Caco-2 (cell line): ENCODE measurements around the gene PRR36. TPM values are rescaled to one million over a fixed set of nuclear protein-coding genes. Genes with fewer than 3 reads are reported as not detected.

Source experiments
- BruUV-seq: library from RNA; stranded (reverse); fragments of 400-500 nt; replicated peaks from 2 replicates; lab custom pipeline; 2021; lab: Mats Ljungman, UMichigan
- CTCF ChIA-PET: fragments of 300-600 bp; sonication (Branson Sonifier 250); formaldehyde crosslinking; loops from one replicate; lab custom pipeline; 2022; ENCODE audit warnings: antibody characterized with exemption; lab: Charles Lee
- POLR2A ChIA-PET: fragments of 300-600 bp; sonication (Branson Sonifier 250); formaldehyde crosslinking; loops from one replicate; lab custom pipeline; 2022; ENCODE audit warnings: antibody characterized with exemption; lab: Charles Lee
- DNase-seq, 2 experiments: peaks; one replicate each; pipeline versions ENCODE4 v3.0.0 to v3.0.0-alpha.2; 2020 to 2022
- H3K27me3 ChIP-seq: replicated peaks from 2 replicates; pipeline ENCODE4 v1.6.0; 2011; ENCODE audit warnings: low read length; ENCODE audit not compliant: control insufficient read depth, insufficient read depth
- H3K36me3 ChIP-seq: 2 replicates; pipeline ENCODE4 v1.5.1; 2011; ENCODE audit warnings: low read length; ENCODE audit not compliant: control insufficient read depth, insufficient read depth
- H3K4me1 ChIP-seq: fragments of 250-450 bp; sonication (Bioruptor Pico); 2 replicates; pipeline ENCODE4 v1.5.1; 2020; ENCODE audit warnings: mild to moderate bottlenecking
- H3K4me3 ChIP-seq: 2 replicates; pipeline ENCODE4 v1.5.1; 2011; ENCODE audit warnings: low read depth, mild to moderate bottlenecking, control low read depth, low read length
- H3K9me3 ChIP-seq: fragments of 250-450 bp; sonication (Bioruptor Pico); 2 replicates; pipeline ENCODE4 v1.5.1; 2020; ENCODE audit warnings: mild to moderate bottlenecking, moderate library complexity
- H3K27ac Mint-ChIP-seq: one replicate; pipeline ENCODE4 v1.8.0; 2022; ENCODE audit warnings: mixed read lengths; ENCODE audit not compliant: unreplicated experiment
- H3K27me3 Mint-ChIP-seq: one replicate; pipeline ENCODE4 v1.8.0; 2022; ENCODE audit warnings: mixed read lengths; ENCODE audit not compliant: insufficient read depth, unreplicated experiment
- H3K36me3 Mint-ChIP-seq: one replicate; pipeline ENCODE4 v1.8.0; 2022; ENCODE audit warnings: mild to moderate bottlenecking, mixed read lengths; ENCODE audit not compliant: insufficient read depth, unreplicated experiment
- H3K4me1 Mint-ChIP-seq: one replicate; pipeline ENCODE4 v1.8.0; 2022; ENCODE audit warnings: low read depth, mixed read lengths; ENCODE audit not compliant: unreplicated experiment
- H3K4me3 Mint-ChIP-seq: one replicate; pipeline ENCODE4 v1.8.0; 2022; ENCODE audit warnings: mild to moderate bottlenecking, moderate library complexity, mixed read lengths; ENCODE audit not compliant: unreplicated experiment
- H3K9me3 Mint-ChIP-seq: one replicate; pipeline ENCODE4 v1.8.0; 2022; ENCODE audit warnings: mixed read lengths; ENCODE audit not compliant: unreplicated experiment
- CTCF ChIP-seq, 2 experiments: fragments of 200-600 bp in 1 of 2; IDR thresholded peaks; 1 replicate in 1 of 2; 2 replicates in 1 of 2; pipeline versions ENCODE4 v1.5.1 to v1.8.0; 2011 to 2022; ENCODE audit warnings: antibody characterized with exemption in 1 of 2, control low read depth in 1 of 2, inconsistent platforms in 1 of 2, low read depth in 1 of 2, low read length in 1 of 2, mild to moderate bottlenecking in 1 of 2, moderate library complexity in 1 of 2; ENCODE audit not compliant: insufficient read depth in 1 of 2, severe bottlenecking in 1 of 2, unreplicated experiment in 1 of 2
- intact Hi-C: fragments of 100-400 bp; cut with micrococcal nuclease; formaldehyde crosslinking; loops from one replicate; pipeline ENCODE4 v1.10.0; 2022; ENCODE audit not compliant: unreplicated experiment
- total RNA-seq: library from RNA; stranded (reverse); gene quantifications from 2 replicates; pipeline ENCODE4 v1.2.3, GENCODE V29; 2022

Gene PRR36
- total RNA-seq, 1 experiment from 2014 or later, result 3.7 TPM

- POLR2A ChIA-PET, result no interaction called here
- Mint-ChIP-seq H3K36me3 (peaks cover 4% of the 10 kb centered on the region), H3K4me1 (no peaks in the 10 kb centered on the region), H3K27me3 (peaks cover 7% of the 10 kb centered on the region), H3K27ac (no peak overlapping the region), H3K4me3 (no peak overlapping the region), H3K9me3 (no peaks in the 10 kb centered on the region)
- TF ChIP-seq CTCF (IDR thresholded peaks at IDR 0.05; ENCODE audit: insufficient read depth in 1 of 2, low read depth in 1 of 2, low read length in 1 of 2, severe bottlenecking in 1 of 2, unreplicated experiment in 1 of 2), result no peak
- Histone ChIP-seq H3K36me3 (no peaks in the 10 kb centered on the region), H3K9me3 (no peaks in the 10 kb centered on the region), H3K4me1 (no peaks in the 10 kb centered on the region), H3K27me3 (no peaks in the 10 kb centered on the region), H3K4me3 (no peak overlapping the region)
- intact Hi-C loops, result no loop called here
- no TSS peak for BruUV-seq
- DNase-seq, result no peak
- CTCF ChIA-PET, result no interaction called here
These were observed 54.9 kb downstream of the PRR36 start for GRCh38 chr19:7819337-7819736.

GRCh38 chr19:7818806-7819205, 55.4 kb downstream of the PRR36 start:
- Mint-ChIP-seq H3K27ac (no peak overlapping the region), H3K4me3 (no peak overlapping the region), H3K4me1 (no peaks in the 10 kb centered on the region), H3K36me3 (peaks cover 4% of the 10 kb centered on the region), H3K9me3 (no peaks in the 10 kb centered on the region), H3K27me3 (peaks cover 7% of the 10 kb centered on the region)
- POLR2A ChIA-PET, result no interaction called here
- intact Hi-C loops, result no loop called here
- H3K4me1 ChIP-seq, result no peaks in the 10 kb centered on the region
- H3K27me3 ChIP-seq, result no peaks in the 10 kb centered on the region
- H3K4me3 ChIP-seq, result no peak overlapping the region
- no TSS peak for BruUV-seq
- no peaks in the 10 kb centered on the region for H3K9me3 ChIP-seq
- DNase-seq, result no peak
- CTCF ChIA-PET, result interaction anchor here (0.7 kb wide), 1 partner anchor 101 kb away, joined by 3 read pairs; the partner anchor contains the start of gene SNAPC2
- H3K36me3 ChIP-seq, result no peaks in the 10 kb centered on the region
- no peak for TF ChIP-seq CTCF (IDR thresholded peaks at IDR 0.05; ENCODE audit: insufficient read depth in 1 of 2, low read depth in 1 of 2, low read length in 1 of 2, severe bottlenecking in 1 of 2, unreplicated experiment in 1 of 2)

Other genes starting within 250 kb of the PRR36 start
- 44.7 and 47.9 TPM in 2 replicates for gene XAB2, start 244.8 kb downstream of the PRR36 start, total RNA-seq
- 138 and 139 TPM in 2 replicates for gene PET100, start 244.6 kb downstream of the PRR36 start, total RNA-seq
- gene PCP2, start 240.7 kb downstream of the PRR36 start, total RNA-seq, result 0.88 and 1.9 TPM in 2 replicates
- 113 and 125 TPM in 2 replicates for gene STXBP2, start 237.3 kb downstream of the PRR36 start, total RNA-seq
- gene RETN, start 205.3 kb downstream of the PRR36 start, total RNA-seq, result not detected in 2 replicates
- not detected in 2 replicates for gene MCEMP1, start 197.3 kb downstream of the PRR36 start, total RNA-seq
- 80.3 and 83.4 TPM in 2 replicates for gene TRAPPC5, start 193.6 kb downstream of the PRR36 start, total RNA-seq
- gene FCER2, start 172.3 kb downstream of the PRR36 start, total RNA-seq, result not detected in 2 replicates
- not detected in 2 replicates for gene CLEC4G, start 142.3 kb downstream of the PRR36 start, total RNA-seq
- not detected in 2 replicates for gene CD209, start 126.9 kb downstream of the PRR36 start, total RNA-seq
- not detected in 2 replicates for gene CLEC4M, start 111.1 kb downstream of the PRR36 start, total RNA-seq
- gene EVI5L, start 44.2 kb downstream of the PRR36 start, total RNA-seq, result 6.5 and 9.8 TPM in 2 replicates
- gene LRRC8E, start 14.1 kb upstream of the PRR36 start, total RNA-seq, result 6.5 and 6.7 TPM in 2 replicates
- 37.4 and 42.6 TPM in 2 replicates for gene MAP2K7, start 29.5 kb upstream of the PRR36 start, total RNA-seq
- gene TGFBR3L, start 40.4 kb upstream of the PRR36 start, total RNA-seq, result 9.8 and 10.8 TPM in 2 replicates
- 8.8 and 10.4 TPM in 2 replicates for gene SNAPC2, start 45.9 kb upstream of the PRR36 start, total RNA-seq
- gene CTXN1, start 51.7 kb upstream of the PRR36 start, total RNA-seq, result 7.4 and 9.1 TPM in 2 replicates
- gene TIMM44, start 69.3 kb upstream of the PRR36 start, total RNA-seq, result 129 and 146 TPM in 2 replicates
- gene ELAVL1, start 131.3 kb upstream of the PRR36 start, total RNA-seq, result 117 and 118 TPM in 2 replicates
- gene CCL25, start 178.4 kb upstream of the PRR36 start, total RNA-seq, result not detected in 2 replicates